GM12891 (cell line): ENCODE results near the gene NR2F1-AS1.

Experiments used
- PAX5 ChIP-seq: IDR thresholded peaks from 2 replicates; pipeline ENCODE4 v1.6.1; 2011; ENCODE audit warnings: low read length, moderate library complexity, mild to moderate bottlenecking; ENCODE audit not compliant: insufficient read depth, severe bottlenecking
- POLR2A ChIP-seq: IDR thresholded peaks from 2 replicates; pipeline ENCODE4 v1.6.1; 2011; ENCODE audit warnings: low read depth, low read length, control low read depth
- POLR2AphosphoS5 ChIP-seq: IDR thresholded peaks from 2 replicates; pipeline ENCODE4 v1.6.1; 2011; ENCODE audit warnings: low read depth, low read length, control low read depth
- SPI1 ChIP-seq: IDR thresholded peaks from 2 replicates; pipeline ENCODE4 v1.6.1; 2011; ENCODE audit warnings: low read depth, low read length, control low read depth

DNA sequence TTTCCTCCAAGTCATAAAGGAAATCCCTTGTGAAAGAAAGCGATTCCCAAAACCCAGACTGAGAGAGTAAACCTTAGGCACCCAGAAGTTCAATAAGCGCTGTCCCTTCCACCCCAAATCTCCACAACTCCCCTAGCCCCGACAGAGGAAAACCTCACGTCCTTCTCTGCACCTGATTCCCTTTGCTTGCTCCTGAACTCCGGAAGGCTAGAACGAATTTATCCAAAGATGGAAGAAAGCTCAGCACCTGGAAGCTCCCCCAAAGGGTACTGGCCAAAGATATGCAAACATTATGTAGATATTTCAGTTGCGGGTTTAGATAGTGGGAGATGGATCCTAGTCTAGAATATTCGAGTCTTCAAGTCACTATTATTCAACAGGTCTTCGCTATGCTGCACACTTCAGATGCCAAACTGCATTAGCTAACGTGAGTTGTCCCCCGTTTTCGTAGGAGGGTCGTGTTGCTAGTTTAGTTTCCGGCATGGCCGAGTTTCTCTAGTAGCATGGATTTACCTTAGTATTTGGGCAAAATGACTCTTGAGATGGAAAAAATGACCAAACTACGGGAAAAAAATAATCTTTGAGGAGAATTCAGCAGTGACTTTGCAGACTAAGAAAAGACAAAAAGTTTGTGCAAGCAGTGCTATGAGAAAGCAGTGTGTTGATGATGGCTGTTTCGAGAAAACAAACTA, 29.7 kb upstream of the NR2F1-AS1 start:
- TF ChIP-seq POLR2A, result no peak
- TF ChIP-seq POLR2AphosphoS5, result no peak
- TF ChIP-seq SPI1, result no peak
- TF ChIP-seq PAX5, result no peak
